SK-N-SH (cell line): Measurements from ENCODE around the gene FZD1.

Source experiments
- MXI1 ChIP-seq: IDR thresholded peaks from 2 replicates; pipeline ENCODE4 v1.6.1; 2012; ENCODE audit warnings: mild to moderate bottlenecking, low read depth, low read length, improper control_type of control experiment
- POLR2AphosphoS5 ChIP-seq: IDR thresholded peaks from 2 replicates; pipeline ENCODE4 v1.6.1; 2012; ENCODE audit warnings: low read depth, low read length
- SIN3A ChIP-seq: IDR thresholded peaks from 2 replicates; pipeline ENCODE4 v1.6.1; 2012; ENCODE audit warnings: low read depth, mild to moderate bottlenecking, low read length, moderate library complexity, borderline replicate concordance
- TF ChIP-seq, protein P1 (sequence below): fragments of 200-600 bp; sonication (generic); IDR thresholded peaks from 2 replicates; pipeline ENCODE4 v1.6.1; 2017; ENCODE audit warnings: antibody characterized with exemption, mild to moderate bottlenecking, moderate library complexity
- TF ChIP-seq, protein P2 (sequence below): IDR thresholded peaks from 2 replicates; pipeline ENCODE4 v1.4.0; 2012; ENCODE audit warnings: low read depth, borderline replicate concordance

DNA sequence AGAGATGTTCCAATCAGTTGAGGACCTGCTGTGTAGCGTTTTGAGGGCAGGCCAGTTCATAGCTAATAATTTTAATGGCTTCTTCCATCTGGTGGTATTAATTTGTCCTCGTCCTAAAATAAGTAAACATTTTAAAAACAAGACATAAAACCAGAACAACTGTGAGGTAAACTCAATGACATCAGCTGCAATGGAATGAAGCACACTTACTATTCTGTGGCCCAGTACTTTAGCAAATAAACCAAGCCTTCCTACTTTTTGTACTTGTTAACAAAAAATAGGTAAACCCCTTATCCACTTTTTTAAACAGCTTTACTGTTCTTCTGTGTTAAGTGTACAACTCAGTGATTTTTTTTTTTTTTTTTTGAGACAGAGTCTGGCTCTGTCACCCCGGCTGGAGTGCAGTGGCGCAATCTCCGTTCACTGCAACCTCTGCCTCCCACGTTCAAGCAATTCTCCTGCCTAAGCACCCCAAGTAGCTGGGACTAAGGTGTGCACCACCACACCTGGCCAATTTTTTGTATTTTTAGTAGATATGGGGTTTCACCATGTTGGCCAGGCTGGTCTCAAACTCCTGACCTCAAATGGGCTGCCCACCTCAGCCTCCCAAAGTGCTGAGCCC lies 28.9 kb upstream of the FZD1 start:
- TF ChIP-seq, protein P1, sequence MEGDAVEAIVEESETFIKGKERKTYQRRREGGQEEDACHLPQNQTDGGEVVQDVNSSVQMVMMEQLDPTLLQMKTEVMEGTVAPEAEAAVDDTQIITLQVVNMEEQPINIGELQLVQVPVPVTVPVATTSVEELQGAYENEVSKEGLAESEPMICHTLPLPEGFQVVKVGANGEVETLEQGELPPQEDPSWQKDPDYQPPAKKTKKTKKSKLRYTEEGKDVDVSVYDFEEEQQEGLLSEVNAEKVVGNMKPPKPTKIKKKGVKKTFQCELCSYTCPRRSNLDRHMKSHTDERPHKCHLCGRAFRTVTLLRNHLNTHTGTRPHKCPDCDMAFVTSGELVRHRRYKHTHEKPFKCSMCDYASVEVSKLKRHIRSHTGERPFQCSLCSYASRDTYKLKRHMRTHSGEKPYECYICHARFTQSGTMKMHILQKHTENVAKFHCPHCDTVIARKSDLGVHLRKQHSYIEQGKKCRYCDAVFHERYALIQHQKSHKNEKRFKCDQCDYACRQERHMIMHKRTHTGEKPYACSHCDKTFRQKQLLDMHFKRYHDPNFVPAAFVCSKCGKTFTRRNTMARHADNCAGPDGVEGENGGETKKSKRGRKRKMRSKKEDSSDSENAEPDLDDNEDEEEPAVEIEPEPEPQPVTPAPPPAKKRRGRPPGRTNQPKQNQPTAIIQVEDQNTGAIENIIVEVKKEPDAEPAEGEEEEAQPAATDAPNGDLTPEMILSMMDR: no peak
- TF ChIP-seq SIN3A (no peak), POLR2AphosphoS5 (no peak), MXI1 (no peak)
- TF ChIP-seq, protein P2, sequence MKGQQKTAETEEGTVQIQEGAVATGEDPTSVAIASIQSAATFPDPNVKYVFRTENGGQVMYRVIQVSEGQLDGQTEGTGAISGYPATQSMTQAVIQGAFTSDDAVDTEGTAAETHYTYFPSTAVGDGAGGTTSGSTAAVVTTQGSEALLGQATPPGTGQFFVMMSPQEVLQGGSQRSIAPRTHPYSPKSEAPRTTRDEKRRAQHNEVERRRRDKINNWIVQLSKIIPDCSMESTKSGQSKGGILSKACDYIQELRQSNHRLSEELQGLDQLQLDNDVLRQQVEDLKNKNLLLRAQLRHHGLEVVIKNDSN: no peak
